Astrocyte of the cerebellum (primary cell): Measurements from ENCODE around the gene PAX9.

ENCODE experiments used
- DNase-seq: peaks from one replicate; pipeline ENCODE4 v3.0.0-alpha.2; 2011; ENCODE audit warnings: low read depth
- H3K4me3 ChIP-seq: 2 replicates; pipeline ENCODE4 v1.5.1; 2011; ENCODE audit warnings: mild to moderate bottlenecking, low read depth, low read length, moderate library complexity
- in situ Hi-C: cut with HindIII; loops from 2 replicates; pipeline ENCODE4 v1.10.0; 2017; ENCODE audit warnings: low sequenced_read_pairs
- TF ChIP-seq, protein P1 (sequence below): IDR thresholded peaks from 2 replicates; pipeline ENCODE4 v1.5.1; 2012; ENCODE audit warnings: low read length, low read depth, moderate library complexity, mild to moderate bottlenecking; ENCODE audit errors: missing control alignments

Gene PAX9

GRCh38 chr14:36667679-36668078, 6.0 kb downstream of the PAX9 start:
- H3K4me3 ChIP-seq, result no peak overlapping the region
- in situ Hi-C loops, result no loop called here
- TF ChIP-seq, protein P1, sequence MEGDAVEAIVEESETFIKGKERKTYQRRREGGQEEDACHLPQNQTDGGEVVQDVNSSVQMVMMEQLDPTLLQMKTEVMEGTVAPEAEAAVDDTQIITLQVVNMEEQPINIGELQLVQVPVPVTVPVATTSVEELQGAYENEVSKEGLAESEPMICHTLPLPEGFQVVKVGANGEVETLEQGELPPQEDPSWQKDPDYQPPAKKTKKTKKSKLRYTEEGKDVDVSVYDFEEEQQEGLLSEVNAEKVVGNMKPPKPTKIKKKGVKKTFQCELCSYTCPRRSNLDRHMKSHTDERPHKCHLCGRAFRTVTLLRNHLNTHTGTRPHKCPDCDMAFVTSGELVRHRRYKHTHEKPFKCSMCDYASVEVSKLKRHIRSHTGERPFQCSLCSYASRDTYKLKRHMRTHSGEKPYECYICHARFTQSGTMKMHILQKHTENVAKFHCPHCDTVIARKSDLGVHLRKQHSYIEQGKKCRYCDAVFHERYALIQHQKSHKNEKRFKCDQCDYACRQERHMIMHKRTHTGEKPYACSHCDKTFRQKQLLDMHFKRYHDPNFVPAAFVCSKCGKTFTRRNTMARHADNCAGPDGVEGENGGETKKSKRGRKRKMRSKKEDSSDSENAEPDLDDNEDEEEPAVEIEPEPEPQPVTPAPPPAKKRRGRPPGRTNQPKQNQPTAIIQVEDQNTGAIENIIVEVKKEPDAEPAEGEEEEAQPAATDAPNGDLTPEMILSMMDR, result no peak
- no peak for DNase-seq

- no peak for DNase-seq
- TF ChIP-seq, protein P1, result no peak
- H3K4me3 ChIP-seq, result no peak overlapping the region
- in situ Hi-C loops, result no loop called here
Observed at GRCh38 chr14:36671149-36671548, 9.5 kb downstream of the PAX9 start.

DNA sequence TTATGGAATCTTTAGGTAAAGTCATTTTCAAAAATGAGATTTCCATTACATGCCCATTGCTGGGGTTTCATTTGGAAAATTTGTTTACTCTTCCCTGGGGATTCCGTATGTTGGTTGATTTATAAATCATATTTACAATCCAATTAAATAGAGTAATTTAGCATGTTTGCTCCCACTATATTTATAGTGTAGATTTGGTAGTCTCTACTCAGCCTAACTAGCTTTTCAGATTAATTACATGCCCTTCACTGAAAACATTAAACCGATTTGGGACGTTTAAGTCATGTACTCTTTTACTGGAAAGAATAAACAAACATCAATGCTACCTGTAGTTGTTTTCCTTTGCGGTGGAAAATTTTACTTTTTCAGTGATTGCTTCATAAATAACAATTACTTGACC, 10.4 kb downstream of the PAX9 start:
- DNase-seq, result no peak
- in situ Hi-C loops, result no loop called here
- TF ChIP-seq, protein P1, result no peak
- no peak overlapping the region for H3K4me3 ChIP-seq

DNA sequence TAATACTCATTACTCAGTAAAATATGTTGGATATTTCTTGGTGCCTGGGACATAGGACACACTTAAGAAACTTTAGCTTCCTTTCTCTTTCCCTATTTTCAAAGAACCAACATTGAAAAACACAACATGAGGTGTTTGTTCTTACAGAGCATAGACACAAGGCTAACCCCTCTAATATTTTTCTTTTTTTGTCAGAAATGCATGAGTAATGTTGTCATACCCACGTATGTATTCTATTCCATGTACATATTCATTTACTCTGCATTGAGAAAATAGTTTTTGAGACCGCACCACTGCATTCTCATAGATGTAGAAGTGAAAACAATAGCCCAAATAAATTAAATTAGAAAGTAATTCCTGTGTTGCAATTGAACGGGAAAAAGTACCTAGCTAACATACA, 13.0 kb downstream of the PAX9 start:
- in situ Hi-C loops, result no loop called here
- DNase-seq, result no peak
- TF ChIP-seq, protein P1, result no peak
- no peak overlapping the region for H3K4me3 ChIP-seq

- no peak for DNase-seq
- TF ChIP-seq, protein P1, result no peak
- no peak overlapping the region for H3K4me3 ChIP-seq
- in situ Hi-C loops, result no loop called here
Observed at GRCh38 chr14:36675581-36675980, 13.9 kb downstream of the PAX9 start.

GRCh38 chr14:36676236-36676635, 14.6 kb downstream of the PAX9 start:
- DNase-seq, result no peak
- H3K4me3 ChIP-seq, result no peak overlapping the region
- in situ Hi-C loops, result no loop called here
- TF ChIP-seq, protein P1, result no peak

DNA sequence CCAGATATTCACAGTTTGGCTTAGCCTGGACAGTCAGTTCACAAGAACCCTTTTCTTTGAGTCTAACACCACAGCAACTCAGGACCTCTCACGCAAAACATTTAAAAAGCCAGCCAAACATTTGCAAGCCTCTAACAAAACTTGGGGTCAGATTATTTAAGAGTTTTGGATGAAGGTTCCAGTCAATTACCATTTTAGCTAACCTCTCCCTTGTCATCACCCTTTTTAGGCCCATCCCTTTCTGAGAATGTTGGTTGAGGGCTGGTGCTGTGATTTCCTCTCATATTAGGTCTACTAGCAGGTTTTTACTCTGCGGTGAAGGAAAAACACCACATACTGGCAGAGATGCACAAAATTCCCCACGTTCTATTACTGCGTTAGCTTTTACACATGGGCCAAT, 20.7 kb downstream of the PAX9 start:
- DNase-seq, result no peak
- in situ Hi-C loops, result no loop called here
- TF ChIP-seq, protein P1, result no peak
- H3K4me3 ChIP-seq, result no peak overlapping the region
